Activated T-cell treated with anti-CD3 and anti-CD28 coated beads, Interleukin-2, amount 50 U/mL, for 24 hours (primary cell): ENCODE results near the gene CPED1.

Experiments used
- DNase-seq: peaks from one replicate; pipeline ENCODE4 v3.0.0-alpha.2; 2020
- H3K27ac Mint-ChIP-seq: 2 replicates; pipeline ENCODE4 v1.8.0; 2020; ENCODE audit warnings: mild to moderate bottlenecking, mixed read lengths
- H3K27me3 Mint-ChIP-seq: 2 replicates; pipeline ENCODE4 v1.8.0; 2020; ENCODE audit warnings: mixed read lengths
- H3K36me3 Mint-ChIP-seq: 2 replicates; pipeline ENCODE4 v1.8.0; 2020; ENCODE audit warnings: low read depth, mixed read lengths
- H3K4me1 Mint-ChIP-seq: 2 replicates; pipeline ENCODE4 v1.8.0; 2020; ENCODE audit warnings: low read depth, mixed read lengths
- H3K4me3 Mint-ChIP-seq: 2 replicates; pipeline ENCODE4 v1.8.0; 2020; ENCODE audit warnings: mild to moderate bottlenecking, moderate library complexity, mixed read lengths
- H3K9me3 Mint-ChIP-seq: 2 replicates; pipeline ENCODE4 v1.8.0; 2020; ENCODE audit warnings: mixed read lengths

Gene CPED1

DNA sequence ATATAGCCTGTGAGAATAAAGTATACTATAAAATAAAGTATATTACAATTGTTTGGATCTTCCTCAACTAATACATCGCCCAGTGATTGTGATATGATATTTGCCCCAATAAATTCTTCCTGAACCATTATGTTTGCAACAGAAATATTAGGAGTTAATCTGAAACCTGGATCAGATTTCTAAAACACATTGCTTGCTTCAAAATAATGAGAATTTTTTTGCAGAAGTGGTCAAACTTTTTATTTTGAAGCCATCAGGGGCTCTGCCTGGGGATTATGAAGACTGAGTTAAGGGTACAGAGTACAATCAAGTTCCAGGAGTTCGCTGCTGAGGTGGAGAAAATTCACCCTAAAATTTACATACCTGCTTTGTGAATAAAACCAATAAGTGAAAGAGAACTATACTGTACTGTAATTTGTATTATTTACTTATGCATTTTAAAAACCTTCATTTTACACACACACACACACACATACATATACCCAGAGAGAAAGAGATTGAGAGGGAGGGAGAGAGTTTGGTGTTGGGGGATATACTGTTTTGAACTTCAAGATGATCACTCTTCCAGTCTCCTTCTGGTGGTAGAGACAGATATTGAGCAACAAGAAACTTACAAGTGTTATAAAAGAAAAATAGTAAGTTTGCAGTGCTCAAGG, 91.9 kb downstream of the CPED1 start:
- no peak for DNase-seq
- Mint-ChIP-seq H3K4me1 (no peaks in the 10 kb centered on the region), H3K36me3 (no peaks in the 10 kb centered on the region), H3K27ac (no peak overlapping the region), H3K4me3 (no peak overlapping the region), H3K27me3 (peaks cover 19% of the 10 kb centered on the region), H3K9me3 (no peaks in the 10 kb centered on the region)

DNA sequence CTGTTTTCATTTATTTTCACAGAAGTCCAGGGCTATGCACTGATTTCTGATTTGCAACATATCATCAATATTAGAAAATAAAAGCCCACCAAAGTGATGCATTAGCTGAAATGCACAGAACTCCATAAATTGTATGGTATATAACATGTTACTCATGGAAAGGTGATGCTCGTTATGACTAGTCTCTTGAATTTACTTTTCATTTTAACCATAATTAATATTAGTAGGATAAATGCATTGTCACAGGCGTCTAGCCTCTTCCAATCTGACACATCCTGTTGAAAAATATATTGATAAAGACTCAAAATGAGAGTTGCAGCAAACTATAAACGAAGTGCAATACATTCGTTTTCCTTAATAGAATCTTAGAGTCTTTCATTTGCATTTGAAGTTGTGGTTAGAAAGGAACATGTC, 92.4 kb downstream of the CPED1 start:
- Mint-ChIP-seq H3K27ac (no peak overlapping the region), H3K27me3 (peaks cover 19% of the 10 kb centered on the region)
- no peak for DNase-seq

DNA sequence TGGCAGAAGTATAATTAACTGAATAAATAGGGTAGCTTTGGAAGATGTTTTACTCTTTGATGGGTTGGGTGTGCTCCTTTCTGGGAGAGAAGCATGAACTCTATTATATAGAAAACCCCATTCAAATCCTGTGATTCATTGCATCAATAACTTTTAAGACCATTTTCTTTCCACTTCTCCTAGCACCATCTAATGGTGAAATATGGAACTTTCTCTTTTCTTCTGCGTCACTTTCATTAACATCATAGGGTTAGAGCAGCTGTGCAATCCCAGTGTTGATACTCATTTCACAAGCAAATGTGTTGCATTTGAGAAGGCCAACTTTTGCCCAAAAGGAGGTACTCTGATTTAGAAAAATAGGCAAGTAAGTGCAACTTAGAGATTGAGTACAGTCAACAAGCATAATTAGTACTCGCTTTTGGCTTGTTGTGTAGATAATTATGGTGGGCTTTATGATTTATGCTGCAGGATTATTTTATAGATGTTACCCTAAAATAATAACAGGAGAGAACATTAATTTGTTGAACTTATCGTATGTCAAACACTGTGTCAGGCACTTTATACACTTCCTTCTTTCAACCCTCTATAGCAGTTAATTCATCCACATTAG, 92.9 kb downstream of the CPED1 start:
- H3K9me3 Mint-ChIP-seq: no peaks in the 10 kb centered on the region

More for the DNA sequence above, 92.4 kb downstream of the CPED1 start:
- H3K4me3 Mint-ChIP-seq: no peak overlapping the region
- H3K4me1 Mint-ChIP-seq: no peaks in the 10 kb centered on the region
- H3K9me3 Mint-ChIP-seq: no peaks in the 10 kb centered on the region
- H3K36me3 Mint-ChIP-seq: no peaks in the 10 kb centered on the region

DNA sequence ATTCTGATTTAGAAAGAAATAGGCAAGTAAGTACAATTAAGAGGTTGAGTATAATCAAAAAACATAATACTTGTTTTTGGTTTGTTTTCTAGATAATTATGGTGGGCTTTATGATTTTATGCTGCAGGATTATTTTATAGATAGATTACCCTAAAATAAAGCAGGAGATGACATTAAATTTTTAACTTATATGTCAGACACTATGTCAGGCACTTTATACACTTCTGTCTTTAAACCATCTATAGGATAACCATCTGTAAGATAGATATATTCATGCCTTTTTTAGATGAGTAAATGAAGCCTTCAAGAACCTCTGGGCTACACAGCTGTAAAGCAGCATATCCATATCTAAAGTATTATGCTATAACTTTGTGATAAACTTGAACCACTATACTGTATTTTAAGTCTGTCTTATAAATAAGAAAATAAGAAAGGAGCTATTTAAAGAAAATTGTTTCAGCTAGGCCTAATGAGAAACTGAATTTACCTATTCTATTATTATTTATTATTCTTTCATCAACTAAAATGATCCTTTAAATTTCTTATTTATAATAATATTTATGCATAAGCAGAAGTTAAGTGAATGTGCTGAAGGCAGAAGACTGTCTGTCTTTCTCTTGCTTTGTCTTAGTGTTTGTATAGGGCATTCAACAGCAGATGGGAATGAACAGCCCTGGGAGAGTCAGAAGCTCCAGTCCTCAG, 94.0 kb downstream of the CPED1 start:
- Mint-ChIP-seq H3K36me3 (no peaks in the 10 kb centered on the region), H3K4me3 (no peak overlapping the region), H3K27me3 (peaks cover 15% of the 10 kb centered on the region), H3K27ac (no peak overlapping the region), H3K9me3 (no peaks in the 10 kb centered on the region), H3K4me1 (no peaks in the 10 kb centered on the region)
- no peak for DNase-seq

More for the DNA sequence above, 92.9 kb downstream of the CPED1 start:
- Mint-ChIP-seq H3K27ac (no peak overlapping the region), H3K4me3 (no peak overlapping the region), H3K36me3 (no peaks in the 10 kb centered on the region), H3K4me1 (no peaks in the 10 kb centered on the region), H3K27me3 (peaks cover 17% of the 10 kb centered on the region)
- DNase-seq: no peak

DNA sequence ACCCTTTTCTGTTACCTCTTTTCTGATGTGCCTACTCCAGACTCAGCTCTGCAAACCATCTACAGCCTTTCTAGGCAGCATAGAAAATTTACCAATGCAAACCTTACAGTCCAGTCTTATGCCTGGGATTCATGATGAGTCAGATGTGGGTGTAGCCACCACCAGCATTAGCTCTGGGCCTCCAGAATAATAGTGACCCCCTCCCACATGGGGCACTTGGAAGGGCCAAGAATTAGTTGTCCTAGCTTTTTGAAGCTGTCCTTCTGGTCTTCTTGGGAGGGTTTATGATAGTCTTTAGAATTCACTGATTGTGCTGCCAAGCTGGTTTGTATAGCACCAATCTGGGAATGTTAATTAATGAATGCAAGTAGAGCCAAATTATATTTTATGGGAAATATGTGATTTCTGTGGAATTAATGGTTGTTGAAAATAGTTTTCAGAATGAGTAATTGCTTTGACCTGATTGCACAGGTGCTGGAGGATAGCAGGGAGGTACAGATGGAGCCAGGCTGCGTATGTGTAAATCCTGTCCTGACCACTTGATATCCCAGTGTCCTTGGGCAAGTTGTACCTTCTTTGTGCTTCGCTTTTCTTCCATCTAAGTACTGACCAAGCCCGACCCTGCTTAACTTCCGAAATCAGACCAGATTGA, 94.8 kb downstream of the CPED1 start:
- H3K27me3 Mint-ChIP-seq: peaks cover 11% of the 10 kb centered on the region
- H3K4me3 Mint-ChIP-seq: no peak overlapping the region
- no peak overlapping the region for H3K27ac Mint-ChIP-seq
- no peak for DNase-seq
- H3K9me3 Mint-ChIP-seq: no peaks in the 10 kb centered on the region
- H3K4me1 Mint-ChIP-seq: no peaks in the 10 kb centered on the region
- H3K36me3 Mint-ChIP-seq: no peaks in the 10 kb centered on the region

DNA sequence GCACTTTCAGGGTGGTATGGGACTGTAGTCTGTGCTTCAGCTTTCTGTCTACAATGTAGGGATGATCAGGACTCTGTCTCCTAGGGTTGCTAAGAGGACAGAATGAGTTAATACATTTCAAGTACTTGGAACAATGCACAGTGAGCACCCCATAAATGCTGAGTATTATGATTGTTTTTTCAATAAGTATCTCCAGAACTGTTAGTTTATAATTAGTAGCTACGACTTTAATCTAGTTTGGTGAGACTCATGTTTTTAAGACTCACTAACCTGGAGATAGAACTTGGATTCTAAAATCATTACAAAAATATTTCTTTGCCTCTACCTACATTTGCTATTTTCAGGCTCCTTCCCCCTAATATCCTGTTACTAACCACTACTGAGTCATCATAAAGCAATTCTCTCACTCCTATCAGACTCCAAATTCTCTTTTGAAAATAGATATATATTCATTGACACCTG, 95.3 kb downstream of the CPED1 start:
- DNase-seq: no peak
- no peak overlapping the region for H3K27ac Mint-ChIP-seq
- peaks cover 6% of the 10 kb centered on the region for H3K27me3 Mint-ChIP-seq
- no peaks in the 10 kb centered on the region for H3K4me1 Mint-ChIP-seq
- no peaks in the 10 kb centered on the region for H3K36me3 Mint-ChIP-seq
- H3K9me3 Mint-ChIP-seq: no peaks in the 10 kb centered on the region
- no peak overlapping the region for H3K4me3 Mint-ChIP-seq

DNA sequence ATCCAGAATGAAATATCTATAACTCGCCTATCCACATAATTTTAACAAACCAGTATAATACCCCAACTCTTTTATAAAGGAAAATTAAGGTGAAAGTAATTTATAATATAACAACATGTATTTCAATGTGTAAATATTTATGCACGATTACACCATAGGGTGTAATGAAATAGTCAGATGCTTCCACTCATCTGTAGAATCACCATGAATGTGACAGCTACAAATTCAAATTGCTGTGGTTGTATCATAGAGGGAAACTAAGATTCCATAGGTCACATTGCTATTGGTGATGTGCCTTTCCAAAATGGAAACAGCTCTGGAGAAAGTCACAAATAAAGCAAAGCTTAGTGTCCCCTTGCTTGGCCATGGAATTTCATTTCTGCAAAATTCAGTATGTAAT, 95.7 kb downstream of the CPED1 start:
- H3K27ac Mint-ChIP-seq: no peak overlapping the region
- H3K36me3 Mint-ChIP-seq: no peaks in the 10 kb centered on the region
- no peaks in the 10 kb centered on the region for H3K9me3 Mint-ChIP-seq
- peaks cover 3% of the 10 kb centered on the region for H3K27me3 Mint-ChIP-seq
- no peak for DNase-seq
- H3K4me1 Mint-ChIP-seq: no peaks in the 10 kb centered on the region
- no peak overlapping the region for H3K4me3 Mint-ChIP-seq

DNA sequence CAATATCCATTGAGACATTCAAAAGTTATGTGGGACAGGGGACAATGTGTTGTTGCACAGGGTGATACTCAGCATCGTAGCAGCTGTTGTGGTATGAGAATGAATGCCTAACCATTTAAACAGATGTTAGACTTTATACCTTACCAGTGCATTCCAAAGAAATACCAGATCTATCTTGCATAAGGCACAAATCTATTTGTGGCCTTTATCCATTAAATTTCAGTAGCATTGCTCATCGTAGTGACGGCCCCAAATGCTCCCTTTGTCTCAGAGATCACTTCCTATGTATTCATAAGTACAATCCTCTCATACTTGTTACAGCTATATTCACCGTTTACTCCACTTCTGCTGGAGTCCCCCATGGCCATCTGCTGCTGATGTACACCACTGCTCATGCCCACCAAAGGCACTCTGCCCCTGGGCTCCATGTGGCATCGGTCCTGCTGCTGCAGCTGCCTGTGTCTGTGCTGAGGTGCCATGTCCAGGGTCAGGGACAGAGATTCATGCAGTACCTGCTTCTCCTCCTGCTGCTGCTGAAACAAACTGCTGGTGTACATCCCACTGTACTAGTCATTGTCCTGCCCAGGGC, 96.3 kb downstream of the CPED1 start:
- H3K27ac Mint-ChIP-seq: no peak overlapping the region
- no peaks in the 10 kb centered on the region for H3K9me3 Mint-ChIP-seq
- H3K36me3 Mint-ChIP-seq: no peaks in the 10 kb centered on the region
- H3K4me3 Mint-ChIP-seq: no peak overlapping the region
- no peak for DNase-seq
- peaks cover 3% of the 10 kb centered on the region for H3K27me3 Mint-ChIP-seq
- H3K4me1 Mint-ChIP-seq: no peaks in the 10 kb centered on the region

DNA sequence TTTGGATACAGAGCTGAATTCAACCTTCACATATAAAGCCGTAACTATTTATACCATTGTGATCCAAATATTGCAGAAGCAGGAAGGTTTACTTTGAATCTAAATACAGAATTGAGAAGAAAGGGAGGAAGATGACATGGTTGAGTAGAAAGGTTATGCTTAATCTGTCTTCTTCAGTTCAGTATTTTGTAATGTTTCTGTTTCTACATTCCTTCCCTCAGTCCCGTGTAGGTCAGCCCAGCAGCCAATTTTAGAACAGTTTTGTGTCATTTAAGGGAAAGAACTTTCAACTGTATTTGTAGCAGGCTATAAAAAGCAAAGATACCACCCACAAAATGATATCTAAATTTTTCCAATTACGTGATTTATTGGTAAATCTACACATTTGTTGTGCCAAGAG, 97.4 kb downstream of the CPED1 start:
- no peak for DNase-seq
- no peaks in the 10 kb centered on the region for H3K9me3 Mint-ChIP-seq
- H3K4me3 Mint-ChIP-seq: no peak overlapping the region
- no peaks in the 10 kb centered on the region for H3K4me1 Mint-ChIP-seq
- H3K27me3 Mint-ChIP-seq: peaks cover 3% of the 10 kb centered on the region
- no peak overlapping the region for H3K27ac Mint-ChIP-seq
- H3K36me3 Mint-ChIP-seq: no peaks in the 10 kb centered on the region

DNA sequence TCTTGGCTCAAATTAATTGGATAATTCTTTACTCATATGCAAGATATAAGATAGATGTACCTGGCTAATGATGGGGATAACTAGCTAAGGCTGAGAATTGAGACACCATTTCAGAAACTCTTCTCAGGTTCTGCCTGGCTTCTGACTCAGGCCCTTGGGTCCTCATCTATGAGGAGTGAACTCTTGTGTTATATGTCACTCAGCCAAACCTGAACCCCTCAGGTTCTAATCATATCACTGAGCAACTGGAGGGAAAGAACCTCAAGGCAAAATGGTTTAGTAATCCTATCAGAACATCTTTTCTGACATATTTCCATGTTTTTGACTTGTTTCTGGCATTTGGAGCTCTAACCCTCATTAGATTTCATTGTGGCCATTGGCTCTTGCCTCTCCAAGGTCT, 100.4 kb downstream of the CPED1 start:
- Mint-ChIP-seq H3K4me3 (no peak overlapping the region), H3K4me1 (no peaks in the 10 kb centered on the region), H3K27me3 (peaks cover 3% of the 10 kb centered on the region), H3K27ac (no peak overlapping the region), H3K36me3 (no peaks in the 10 kb centered on the region), H3K9me3 (no peaks in the 10 kb centered on the region)
- DNase-seq: no peak

DNA sequence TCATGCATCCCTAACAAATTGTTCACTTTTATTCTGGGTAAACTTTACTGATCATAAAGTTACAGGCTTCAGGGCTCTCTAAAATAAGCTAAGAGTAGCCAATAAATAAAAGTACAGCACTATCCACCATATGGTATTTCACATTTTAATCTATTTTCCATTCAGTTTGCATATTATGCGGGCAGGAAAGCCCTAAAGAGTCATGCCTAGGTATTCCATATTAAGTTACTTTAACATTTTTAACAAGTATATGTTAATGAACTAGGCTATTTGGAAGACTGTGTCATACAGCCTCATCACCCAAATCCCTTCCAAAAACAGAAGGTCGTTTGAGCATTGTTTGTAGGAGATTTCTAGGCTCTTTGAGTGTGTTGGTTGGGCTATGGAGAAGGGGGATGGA, 106.3 kb downstream of the CPED1 start:
- H3K4me1 Mint-ChIP-seq: no peaks in the 10 kb centered on the region
- no peak overlapping the region for H3K27ac Mint-ChIP-seq
- H3K9me3 Mint-ChIP-seq: no peaks in the 10 kb centered on the region
- H3K36me3 Mint-ChIP-seq: no peaks in the 10 kb centered on the region
- no peaks in the 10 kb centered on the region for H3K27me3 Mint-ChIP-seq
- H3K4me3 Mint-ChIP-seq: no peak overlapping the region
- no peak for DNase-seq

DNA sequence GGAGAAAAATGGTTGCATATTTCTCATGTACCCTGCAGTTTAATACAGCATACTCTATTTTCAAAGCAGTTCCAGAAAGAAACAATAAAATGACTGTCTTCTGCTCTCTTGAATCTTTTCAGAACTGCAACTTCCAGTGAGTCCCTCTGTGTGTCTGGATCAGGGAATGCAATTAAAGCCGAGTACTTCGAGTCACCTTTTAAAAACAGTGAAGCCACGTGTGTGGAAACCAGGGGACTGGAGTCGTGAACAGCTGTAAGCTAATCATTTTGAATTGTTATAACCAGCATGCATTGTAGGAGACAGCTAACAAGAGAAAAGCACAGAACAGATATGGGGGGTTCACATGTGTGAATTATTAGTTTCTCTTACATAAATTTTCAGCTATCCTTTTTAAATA, 109.1 kb downstream of the CPED1 start:
- Mint-ChIP-seq H3K27ac (no peak overlapping the region), H3K36me3 (no peaks in the 10 kb centered on the region), H3K4me1 (no peaks in the 10 kb centered on the region), H3K27me3 (no peaks in the 10 kb centered on the region), H3K4me3 (no peak overlapping the region), H3K9me3 (no peaks in the 10 kb centered on the region)
- DNase-seq: no peak

DNA sequence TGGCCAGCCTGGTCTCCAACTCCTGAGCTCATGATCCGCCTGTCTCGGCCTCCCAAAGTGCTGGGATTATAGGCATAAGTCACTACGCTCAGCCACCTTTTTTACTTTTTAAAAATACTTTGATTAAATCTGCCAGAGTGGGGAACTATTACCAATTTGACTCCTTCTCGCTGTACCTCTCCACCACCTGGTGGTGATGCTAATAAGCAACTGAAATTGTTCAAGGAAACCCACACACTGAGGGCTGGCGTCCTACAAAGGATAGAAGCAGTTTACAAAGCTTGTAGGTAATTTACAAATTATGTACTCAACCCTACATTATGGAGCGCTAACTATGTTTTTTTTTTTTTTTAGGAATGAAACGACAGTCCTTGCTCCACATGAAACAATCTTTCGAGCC, 111.1 kb downstream of the CPED1 start:
- H3K4me3 Mint-ChIP-seq: no peak overlapping the region
- H3K9me3 Mint-ChIP-seq: no peaks in the 10 kb centered on the region
- H3K36me3 Mint-ChIP-seq: no peaks in the 10 kb centered on the region
- H3K27me3 Mint-ChIP-seq: no peaks in the 10 kb centered on the region
- DNase-seq: no peak
- no peaks in the 10 kb centered on the region for H3K4me1 Mint-ChIP-seq
- H3K27ac Mint-ChIP-seq: no peak overlapping the region

DNA sequence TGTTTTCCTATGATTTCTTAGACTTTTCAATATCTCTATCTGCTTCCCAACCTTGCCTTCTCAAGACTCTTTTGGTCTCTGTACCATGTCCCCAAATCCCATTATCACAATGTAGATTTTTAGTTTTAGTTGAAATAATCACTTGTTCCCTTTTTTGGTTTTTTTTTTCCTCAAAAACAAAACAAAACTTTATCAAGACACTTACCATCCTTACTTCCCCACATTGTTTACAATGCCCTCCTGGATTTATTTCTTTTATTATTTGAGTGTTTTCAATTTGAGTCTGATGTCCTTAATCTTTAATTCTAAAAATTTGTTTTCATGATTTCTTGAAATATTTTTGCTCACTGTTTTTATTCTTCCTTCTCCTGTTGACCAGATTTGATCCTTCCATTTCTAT, 112.6 kb downstream of the CPED1 start:
- H3K9me3 Mint-ChIP-seq: no peaks in the 10 kb centered on the region

More for the DNA sequence above, 112.6 kb downstream of the CPED1 start:
- no peak overlapping the region for H3K4me3 Mint-ChIP-seq
- no peak for DNase-seq
- no peak overlapping the region for H3K27ac Mint-ChIP-seq
- H3K27me3 Mint-ChIP-seq: no peaks in the 10 kb centered on the region
- no peaks in the 10 kb centered on the region for H3K4me1 Mint-ChIP-seq
- H3K36me3 Mint-ChIP-seq: no peaks in the 10 kb centered on the region
